Measurements from ENCODE around the gene CLIC4.
"Not testable (repeated sequence)": the region's sequence is repeated elsewhere in the genome, so short reads cannot be mapped to it uniquely, and the experiment has no call there.

- TF ChIP-seq GLIS3 (CRISPR knock-in tag; IDR thresholded peaks at IDR 0.05); CSDC2 (CRISPR knock-in tag; IDR thresholded peaks at IDR 0.05); ZNF8 (CRISPR knock-in tag; IDR thresholded peaks at IDR 0.05); TCF4 (CRISPR knock-in tag; IDR thresholded peaks at IDR 0.05; ENCODE audit: borderline replicate concordance); PATZ1 (CRISPR knock-in tag; IDR thresholded peaks at IDR 0.05; ENCODE audit: borderline replicate concordance); OSR1 (CRISPR knock-in tag; IDR thresholded peaks at IDR 0.05); ESRRG (CRISPR knock-in tag; IDR thresholded peaks at IDR 0.05); ZFP3 (CRISPR knock-in tag; IDR thresholded peaks at IDR 0.05); ISL1 (CRISPR knock-in tag; IDR thresholded peaks at IDR 0.05); CSRNP3 (CRISPR knock-in tag; IDR thresholded peaks at IDR 0.05); ARNTL (CRISPR knock-in tag; IDR thresholded peaks at IDR 0.05; ENCODE audit: borderline replicate concordance, low read depth); ZFP30 (CRISPR knock-in tag; IDR thresholded peaks at IDR 0.05); RARB (CRISPR knock-in tag; IDR thresholded peaks at IDR 0.05); ZNF565 (CRISPR knock-in tag; conservative IDR thresholded peaks at IDR 0.05; ENCODE audit: low read depth): not testable (repeated sequence)
Observed at GRCh38 chr1:24733342-24733741, 11.9 kb upstream of the CLIC4 start.
